ENCODE measurements around the gene KCNQ5.
A peak's percentile ranks its signal among the peaks of the same experiment; 100 is the strongest.
"Not testable (repeated sequence)": the region's sequence is repeated elsewhere in the genome, so short reads cannot be mapped to it uniquely, and the experiment has no call there.

KCNQ5 gene

GRCh38 chr6:73152556-73152955 is 530.7 kb downstream of the KCNQ5 start:
- DNase-seq, result no peak

DNA sequence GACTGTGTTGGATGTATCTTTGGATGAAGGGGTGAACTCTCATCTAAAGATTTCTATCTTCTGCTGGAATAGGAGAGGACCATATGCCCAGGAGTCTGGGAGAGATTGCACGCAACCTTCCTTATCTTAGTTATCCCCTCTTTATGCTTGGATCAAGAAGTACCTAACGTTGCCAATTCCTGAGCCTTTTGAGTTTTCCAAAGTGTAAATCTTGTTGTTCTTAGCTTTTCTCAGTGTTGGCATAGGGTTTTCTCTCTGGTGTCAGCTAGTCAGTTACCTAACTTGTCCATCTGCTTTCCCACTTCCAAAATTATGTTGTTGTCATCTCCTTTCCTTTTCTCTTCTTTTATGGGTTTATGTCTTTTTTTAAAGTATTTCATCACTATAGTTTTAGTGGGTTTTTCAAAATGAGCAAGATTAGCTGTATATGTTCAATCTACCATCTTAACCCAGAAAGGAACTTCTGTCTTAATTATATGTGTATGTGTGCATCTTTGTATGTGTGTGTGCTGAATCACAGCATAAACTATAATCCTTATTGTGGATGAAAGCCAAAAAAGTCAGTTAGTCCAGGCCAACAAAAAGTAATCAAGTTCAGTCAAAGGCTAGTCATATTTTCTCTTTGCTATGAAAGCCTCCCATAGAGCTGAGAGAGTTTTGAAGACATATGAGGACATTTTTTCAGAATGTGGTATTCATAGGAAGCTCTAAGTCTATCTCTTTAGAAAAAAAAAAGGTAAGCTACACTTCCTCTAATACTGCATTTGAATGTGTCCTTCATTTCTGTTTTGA is 531.3 kb downstream of the KCNQ5 start:
- DNase-seq, result no peak

DNA sequence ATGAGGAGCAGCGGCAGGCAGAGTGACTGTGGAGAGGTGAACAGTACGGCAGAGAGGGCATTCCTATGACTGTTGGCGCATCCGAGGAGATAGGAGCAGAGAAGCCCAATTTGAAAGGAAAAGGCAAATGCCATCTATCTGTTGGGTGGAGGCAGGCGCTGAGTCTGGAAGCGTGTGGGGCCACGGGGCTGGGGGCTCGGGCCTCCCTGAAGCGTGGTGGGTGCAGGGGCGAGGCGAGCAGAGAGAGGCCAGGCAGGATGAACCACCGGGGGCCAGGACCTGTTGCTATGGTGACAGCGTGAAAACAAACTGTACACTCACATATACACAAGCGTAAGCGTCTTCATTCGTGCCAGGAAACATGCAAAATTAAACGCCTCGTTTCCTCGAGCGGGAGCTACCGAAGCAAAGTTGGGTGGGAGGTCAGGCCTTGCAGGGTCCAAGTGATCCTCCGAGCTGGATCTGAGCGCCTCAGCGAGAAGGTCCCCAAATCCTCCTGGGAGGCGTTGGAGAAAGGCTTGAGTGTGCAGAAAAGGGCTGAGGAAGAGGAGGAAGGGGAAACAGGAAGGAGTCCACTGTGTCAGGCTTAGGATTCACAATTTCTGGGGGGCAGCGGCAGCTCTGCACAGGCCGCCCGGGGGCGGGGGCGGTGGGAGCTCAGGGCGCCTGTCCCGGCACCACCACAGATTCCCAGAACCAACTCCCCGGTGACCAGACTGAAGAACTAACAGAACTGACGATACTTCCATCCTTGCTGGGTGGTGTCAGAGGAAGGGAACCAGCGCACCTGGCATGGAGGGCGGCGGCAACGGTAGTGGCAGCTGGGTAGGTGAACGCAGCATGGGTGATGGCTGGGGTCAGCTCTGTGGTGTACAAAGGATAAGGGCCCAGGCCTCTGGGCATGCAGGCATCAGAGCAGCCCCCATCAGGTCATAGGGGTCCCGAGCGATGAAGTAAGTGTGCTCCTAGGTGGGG is 535.2 kb downstream of the KCNQ5 start:
- DNase-seq, result no peak

- DNase-seq, result no peak
Observed at GRCh38 chr6:73157870-73158269, 536.0 kb downstream of the KCNQ5 start.

- no peak for DNase-seq
Observed at GRCh38 chr6:73169111-73169510, 547.2 kb downstream of the KCNQ5 start.

- no peak for DNase-seq
Observed at GRCh38 chr6:73169633-73170032, 547.8 kb downstream of the KCNQ5 start.

DNA sequence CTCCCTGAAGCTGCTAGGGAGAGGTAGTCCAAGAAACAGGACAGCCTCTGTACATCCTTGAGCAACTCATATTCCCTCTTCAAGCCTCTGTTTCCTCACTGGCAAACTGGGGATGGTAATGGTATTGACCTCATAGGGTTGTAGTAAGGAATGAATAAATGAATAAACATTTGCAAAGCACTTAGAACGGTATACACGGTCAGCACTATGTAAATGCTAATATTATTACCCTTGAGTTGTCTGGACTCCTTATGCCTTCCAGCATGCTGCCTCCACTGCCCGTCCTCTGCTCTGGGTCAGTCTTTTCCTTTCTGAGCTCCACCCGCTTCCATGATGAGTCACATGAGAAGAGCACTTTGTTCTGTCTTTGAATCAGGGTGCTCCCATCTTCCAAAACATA is 552.8 kb downstream of the KCNQ5 start:
- no peak for DNase-seq

GRCh38 chr6:73176057-73176456 is 554.2 kb downstream of the KCNQ5 start:
- DNase-seq, result no peak

DNA sequence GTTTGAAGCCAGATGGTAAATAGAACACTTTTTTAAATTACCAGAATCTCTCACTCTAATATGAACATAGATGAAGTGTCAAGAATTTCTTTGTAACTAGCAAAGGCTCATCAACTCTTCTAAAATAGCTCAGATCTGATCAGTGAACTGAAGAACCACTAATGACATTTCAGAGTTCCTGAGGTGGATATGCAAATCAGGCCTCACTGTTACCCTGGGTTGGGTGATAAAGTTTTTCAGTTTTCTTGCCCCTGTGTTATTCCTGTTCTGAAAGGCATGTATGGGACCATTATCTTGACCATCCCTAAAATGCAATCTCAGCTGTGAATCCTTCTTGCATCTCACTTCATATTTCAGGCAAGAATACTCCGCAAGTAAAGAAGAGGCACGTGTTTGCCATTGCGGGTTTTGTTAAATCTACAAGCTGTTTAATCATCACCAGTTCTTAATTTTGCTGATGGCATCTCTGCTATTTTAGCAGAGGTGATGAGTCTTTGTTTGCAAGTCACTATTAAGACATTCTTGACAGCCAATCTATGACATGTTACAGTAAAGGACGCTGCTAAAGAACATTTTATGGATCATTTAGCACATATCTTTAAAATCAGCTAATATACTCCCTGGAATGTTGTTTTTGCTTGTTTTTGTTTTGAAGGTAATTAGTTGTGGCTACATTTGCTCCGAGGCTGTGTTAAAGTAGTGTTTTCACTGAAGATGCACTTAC is 555.5 kb downstream of the KCNQ5 start:
- DNase-seq, result no peak

DNA sequence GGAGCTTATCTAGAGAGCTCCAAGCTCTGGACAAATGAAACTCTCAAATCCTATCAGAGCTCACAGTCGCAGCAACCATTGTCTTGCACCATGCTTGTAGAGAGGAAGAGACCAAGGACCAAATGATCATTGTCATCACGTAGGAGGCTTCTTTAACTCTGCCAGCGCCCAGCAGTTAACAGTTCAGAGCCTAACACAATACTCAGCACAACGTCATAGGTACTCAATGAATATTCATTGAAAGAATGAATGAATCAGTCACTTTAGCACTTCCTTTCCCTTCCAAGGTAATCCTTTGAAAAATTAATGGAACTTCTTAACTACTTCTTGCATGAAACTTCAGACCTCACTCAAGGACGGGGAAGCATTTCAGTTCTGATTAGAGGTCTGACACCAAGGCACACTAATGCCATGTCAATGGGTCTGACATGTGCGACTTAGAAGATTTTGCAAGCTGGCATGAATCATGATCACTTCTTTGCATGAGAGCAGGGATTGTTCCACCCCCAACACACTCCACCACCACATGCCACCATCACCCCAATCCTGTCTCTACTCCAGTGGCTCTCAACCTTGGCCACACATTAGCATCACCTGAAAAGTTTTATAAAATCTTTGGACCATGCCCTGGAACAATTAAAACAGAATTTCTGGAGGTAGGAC is 558.3 kb downstream of the KCNQ5 start:
- DNase-seq, result no peak

GRCh38 chr6:73180763-73181619 is 559.1 kb downstream of the KCNQ5 start:
- DNase-seq, result peak; percentile 84

- no peak for DNase-seq
Observed at GRCh38 chr6:73182021-73182607, 560.2 kb downstream of the KCNQ5 start.

- DNase-seq, result not testable (repeated sequence)
Observed at GRCh38 chr6:73193302-73193701, 571.4 kb downstream of the KCNQ5 start.

- no peak for DNase-seq
Observed at GRCh38 chr6:73194744-73195143, 572.9 kb downstream of the KCNQ5 start.

DNA sequence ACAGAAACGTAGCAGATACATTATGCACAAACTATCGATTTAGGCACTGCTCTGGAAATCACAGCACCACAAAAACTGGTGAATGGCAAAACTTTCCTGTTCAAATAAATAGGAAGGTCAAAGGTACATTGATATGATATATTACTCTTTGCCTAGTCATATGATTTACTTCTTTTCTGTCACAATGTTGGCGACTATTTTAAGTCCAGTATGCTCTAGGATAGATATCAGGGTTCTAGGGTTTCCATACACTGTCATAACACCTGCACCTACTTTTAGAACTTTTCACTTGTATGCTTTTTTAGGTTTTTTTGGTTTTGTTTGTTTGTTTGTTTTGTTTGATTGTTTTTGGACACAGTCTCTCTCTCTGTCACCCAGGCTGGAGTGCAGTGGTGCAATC is 578.4 kb downstream of the KCNQ5 start:
- no peak for DNase-seq

DNA sequence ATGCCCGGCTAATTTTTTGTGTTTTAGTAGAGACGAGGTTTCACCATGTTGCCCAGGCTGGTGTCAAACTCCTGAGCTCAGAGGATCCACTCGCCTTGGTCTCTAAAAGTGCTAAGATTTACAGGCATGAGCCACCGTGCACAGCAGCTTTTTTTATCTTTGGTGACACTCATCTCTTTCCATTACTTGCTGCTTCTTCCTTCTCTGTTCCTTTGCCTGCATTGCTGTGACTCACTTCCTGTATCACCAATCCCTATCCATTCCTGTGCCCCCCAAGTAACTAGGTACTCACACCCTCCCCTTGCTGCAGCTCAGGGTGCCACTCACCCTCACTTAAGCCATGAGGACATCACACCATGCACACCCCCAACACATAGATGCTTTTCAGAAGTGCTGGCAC is 578.9 kb downstream of the KCNQ5 start:
- no peak for DNase-seq

DNA sequence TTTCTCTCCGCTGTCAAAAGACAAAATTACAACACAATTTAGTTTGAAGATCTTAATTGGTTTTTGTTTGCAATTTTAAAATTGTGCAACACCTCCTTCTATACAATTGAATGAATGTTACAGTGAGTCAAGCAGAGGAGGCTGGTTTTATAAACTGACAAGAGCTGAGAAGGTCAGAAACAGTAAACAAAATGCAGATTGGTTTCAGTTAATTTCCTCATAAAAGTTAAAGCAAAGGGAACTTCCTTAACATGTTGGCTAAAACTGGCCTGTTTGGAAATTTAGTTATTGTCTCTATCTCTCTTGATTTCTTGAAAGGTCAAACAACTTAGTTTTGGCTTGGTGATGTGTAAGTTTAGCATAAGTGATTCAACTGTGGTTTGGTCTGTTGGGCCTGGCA is 581.2 kb downstream of the KCNQ5 start:
- no peak for DNase-seq

GRCh38 chr6:73204252-73204651 is 582.4 kb downstream of the KCNQ5 start:
- no peak for DNase-seq

GRCh38 chr6:73207221-73207837 is 585.5 kb downstream of the KCNQ5 start:
- DNase-seq, result no peak

GRCh38 chr6:73209117-73209516 is 587.3 kb downstream of the KCNQ5 start:
- no peak for DNase-seq

DNA sequence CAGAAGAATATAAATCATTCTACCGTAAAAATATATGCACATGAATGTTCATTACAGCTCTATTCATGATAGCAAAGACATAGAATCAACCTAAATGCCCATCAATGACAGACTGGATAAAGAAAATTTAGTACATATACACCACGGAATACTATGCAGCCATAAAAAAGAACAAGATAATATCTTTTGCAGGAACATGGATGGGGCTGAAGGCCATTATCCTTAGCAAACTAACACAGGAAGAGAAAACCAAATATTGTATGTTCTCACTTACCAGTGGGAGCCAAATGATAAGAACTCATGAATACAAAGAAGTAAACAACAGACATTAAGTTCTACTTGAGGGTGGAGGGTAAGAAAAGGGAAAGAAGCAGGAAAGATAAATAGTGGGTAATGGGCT is 595.0 kb downstream of the KCNQ5 start:
- DNase-seq, result no peak

Data from NCI-H1694 (cell line).